ENCODE measurements around the gene SF1.

The SF1 gene

DNA sequence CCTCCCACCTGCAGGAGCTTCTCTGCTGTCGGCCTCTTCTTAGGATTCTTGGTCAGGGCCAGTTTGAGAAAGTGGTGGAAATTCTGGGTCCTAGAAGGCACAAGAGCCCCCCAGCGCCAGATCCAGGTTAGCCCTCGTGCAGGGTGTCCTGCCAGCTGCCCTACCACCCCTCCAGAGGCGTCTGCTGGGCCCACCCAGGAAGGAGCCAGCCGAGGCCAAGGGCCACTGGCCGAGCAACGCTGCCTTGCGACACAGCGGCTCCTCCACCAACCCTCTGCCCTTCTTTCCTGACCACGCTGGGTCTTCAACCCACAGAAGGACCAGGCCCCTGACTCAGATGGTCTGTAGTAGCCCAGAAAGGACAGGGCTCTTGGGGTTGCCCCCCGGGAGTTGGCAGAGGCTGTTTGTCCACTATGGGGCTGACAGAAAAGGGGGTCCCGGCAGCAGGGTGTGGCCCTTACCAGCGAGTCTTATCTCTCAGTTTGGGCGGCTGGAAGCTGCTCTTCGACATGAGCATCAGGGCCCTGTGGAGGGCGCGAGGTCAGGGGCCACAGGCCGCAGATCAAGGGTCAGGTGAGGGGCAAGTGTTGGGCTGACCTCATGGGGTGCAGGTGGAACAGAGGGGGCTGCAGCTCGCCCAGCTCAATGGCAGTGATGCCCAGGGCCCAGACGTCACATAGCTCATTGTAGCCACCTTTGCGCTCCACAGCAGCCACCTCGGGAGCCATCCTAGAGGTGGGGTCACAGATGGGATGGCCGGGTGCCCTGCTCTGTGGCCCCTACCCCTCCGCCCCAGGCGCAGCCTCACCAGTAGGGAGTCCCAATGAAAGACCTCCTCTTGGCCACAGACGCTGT is 22.2 kb upstream of the SF1 start:
- TF ChIP-seq, protein P1, sequence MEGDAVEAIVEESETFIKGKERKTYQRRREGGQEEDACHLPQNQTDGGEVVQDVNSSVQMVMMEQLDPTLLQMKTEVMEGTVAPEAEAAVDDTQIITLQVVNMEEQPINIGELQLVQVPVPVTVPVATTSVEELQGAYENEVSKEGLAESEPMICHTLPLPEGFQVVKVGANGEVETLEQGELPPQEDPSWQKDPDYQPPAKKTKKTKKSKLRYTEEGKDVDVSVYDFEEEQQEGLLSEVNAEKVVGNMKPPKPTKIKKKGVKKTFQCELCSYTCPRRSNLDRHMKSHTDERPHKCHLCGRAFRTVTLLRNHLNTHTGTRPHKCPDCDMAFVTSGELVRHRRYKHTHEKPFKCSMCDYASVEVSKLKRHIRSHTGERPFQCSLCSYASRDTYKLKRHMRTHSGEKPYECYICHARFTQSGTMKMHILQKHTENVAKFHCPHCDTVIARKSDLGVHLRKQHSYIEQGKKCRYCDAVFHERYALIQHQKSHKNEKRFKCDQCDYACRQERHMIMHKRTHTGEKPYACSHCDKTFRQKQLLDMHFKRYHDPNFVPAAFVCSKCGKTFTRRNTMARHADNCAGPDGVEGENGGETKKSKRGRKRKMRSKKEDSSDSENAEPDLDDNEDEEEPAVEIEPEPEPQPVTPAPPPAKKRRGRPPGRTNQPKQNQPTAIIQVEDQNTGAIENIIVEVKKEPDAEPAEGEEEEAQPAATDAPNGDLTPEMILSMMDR (IDR thresholded peaks at IDR 0.05; ENCODE audit: low read depth, low read length): no peak
- no peak overlapping the region for H3K4me3 ChIP-seq (ENCODE audit: low read depth, low read length)

GRCh38 chr11:64799623-64800302 is 21.4 kb upstream of the SF1 start:
- no peak overlapping the region for H3K4me3 ChIP-seq (ENCODE audit: low read depth, low read length)
- TF ChIP-seq, protein P1 (IDR thresholded peaks at IDR 0.05; ENCODE audit: low read depth, low read length): no peak

- no peak overlapping the region for H3K4me3 ChIP-seq (ENCODE audit: low read depth, low read length)
- TF ChIP-seq, protein P1 (IDR thresholded peaks at IDR 0.05; ENCODE audit: low read depth, low read length): no peak
Measured at GRCh38 chr11:64799256-64799622, 20.9 kb upstream of the SF1 start.

DNA sequence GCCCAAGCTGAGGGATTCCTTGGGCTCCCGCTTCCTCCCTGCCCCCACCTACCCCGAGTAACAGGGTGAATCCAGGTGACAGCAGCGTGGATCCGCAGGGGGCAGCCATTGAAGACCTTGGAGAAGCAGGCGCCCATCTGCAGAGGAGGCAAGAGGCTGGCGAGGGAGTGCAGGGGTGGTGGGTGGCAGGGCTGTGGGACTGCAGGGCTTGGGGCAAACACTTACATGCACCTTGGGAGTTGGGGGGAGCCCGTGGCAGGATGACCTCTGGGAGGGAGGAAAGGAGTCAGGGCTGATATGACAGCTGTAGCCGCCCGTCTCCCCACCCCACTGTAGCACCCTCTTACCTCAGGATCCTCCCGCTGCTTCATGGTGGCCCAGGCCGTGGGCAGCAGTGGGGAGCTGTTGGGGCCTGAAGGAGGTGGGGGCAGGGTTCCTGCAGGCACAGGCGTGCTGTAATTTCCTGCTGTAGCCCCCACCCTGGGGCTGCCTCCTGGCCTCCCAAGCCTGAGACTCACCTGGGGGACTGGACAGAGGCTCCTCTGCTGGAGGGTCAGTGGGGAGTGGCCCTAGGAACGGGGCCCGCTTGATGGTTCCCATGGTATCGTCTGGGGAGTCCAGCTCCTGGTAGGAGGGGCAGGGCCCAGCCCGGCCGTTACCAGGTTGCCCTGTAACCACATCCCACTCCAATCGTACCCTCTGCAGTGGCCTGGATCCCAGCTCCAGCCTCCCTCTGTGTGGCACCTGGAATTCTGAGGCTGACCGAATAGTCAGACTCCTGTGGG is 18.6 kb upstream of the SF1 start:
- TF ChIP-seq, protein P1 (IDR thresholded peaks at IDR 0.05; ENCODE audit: low read depth, low read length): no peak
- no peak overlapping the region for H3K4me3 ChIP-seq (ENCODE audit: low read depth, low read length)

DNA sequence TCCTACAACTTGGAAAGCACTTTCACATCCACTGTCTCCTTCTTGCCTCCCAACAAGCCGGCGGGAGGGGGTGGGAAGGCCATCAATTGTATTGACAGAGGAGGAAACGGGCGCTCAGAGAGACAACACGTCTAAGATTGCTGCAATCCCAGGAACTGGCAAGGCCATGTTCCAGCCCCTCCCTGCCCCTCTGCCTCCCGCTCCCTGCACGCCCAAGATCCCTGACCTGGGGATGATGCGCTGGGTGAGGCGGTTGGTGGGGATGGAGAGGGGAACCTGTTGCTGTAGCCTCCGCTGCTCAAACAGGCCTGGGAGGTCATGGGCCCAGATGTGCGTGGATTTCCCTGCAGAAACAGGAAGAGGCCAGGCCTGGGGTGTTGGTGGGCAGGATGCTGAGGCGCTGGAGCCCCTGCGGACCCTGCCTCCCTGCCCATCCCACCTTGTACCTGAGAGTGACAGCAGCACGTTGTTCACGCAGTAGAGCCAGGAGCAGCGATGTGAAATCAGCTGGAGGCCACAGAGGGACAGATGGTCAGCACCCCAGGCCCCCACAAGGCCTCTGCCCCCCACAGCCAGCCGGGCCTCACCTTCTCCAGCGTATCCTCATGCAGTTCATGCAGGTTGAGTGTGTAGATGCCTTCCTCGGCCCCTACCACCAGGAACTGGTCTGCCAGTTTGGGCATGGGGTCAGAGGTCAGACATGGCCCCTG is 17.9 kb upstream of the SF1 start:
- TF ChIP-seq, protein P1 (IDR thresholded peaks at IDR 0.05; ENCODE audit: low read depth, low read length): no peak
- no peak overlapping the region for H3K4me3 ChIP-seq (ENCODE audit: low read depth, low read length)

GRCh38 chr11:64794526-64794925 is 16.2 kb upstream of the SF1 start:
- TF ChIP-seq, protein P1 (IDR thresholded peaks at IDR 0.05; ENCODE audit: low read depth, low read length): no peak
- H3K4me3 ChIP-seq (ENCODE audit: low read depth, low read length): no peak overlapping the region
